HL-60 (cell line): Measurements from ENCODE around the gene TRPM2.
"Not testable (repeated sequence)": the region's sequence is repeated elsewhere in the genome, so short reads cannot be mapped to it uniquely, and the experiment has no call there.

Experiments
- DNase-seq, 2 experiments: peaks; one replicate each; pipeline ENCODE4 v3.0.0-alpha.2; 2010 to 2020; ENCODE audit warnings: low read depth in 1 of 2, low spot score in 1 of 2
- H3K27ac ChIP-seq: fragments of 250-450 bp; sonication (Bioruptor Pico); replicated peaks from 2 replicates; pipeline ENCODE4 v1.5.1; 2020; ENCODE audit warnings: mild to moderate bottlenecking, moderate library complexity
- H3K27me3 ChIP-seq: fragments of 250-450 bp; sonication (Bioruptor Pico); 2 replicates; pipeline ENCODE4 v1.5.1; 2021; ENCODE audit warnings: mild to moderate bottlenecking, moderate library complexity; ENCODE audit not compliant: insufficient read depth, poor library complexity, severe bottlenecking
- H3K4me3 ChIP-seq: replicated peaks from 2 replicates; pipeline ENCODE4 v1.5.1; 2011; ENCODE audit warnings: mild to moderate bottlenecking, control low read depth, low read length; ENCODE audit not compliant: insufficient read depth
- CTCF ChIP-seq: IDR thresholded peaks from one replicate; pipeline ENCODE4 v1.5.1; 2011; ENCODE audit warnings: low read length, control low read depth, inconsistent platforms; ENCODE audit not compliant: insufficient read depth
- GABPA ChIP-seq: IDR thresholded peaks from 2 replicates; pipeline ENCODE4 v1.6.1; 2012; ENCODE audit warnings: low read depth
- POLR2AphosphoS5 ChIP-seq: IDR thresholded peaks from 2 replicates; pipeline ENCODE4 v1.6.1; 2012; ENCODE audit warnings: low read depth
- REST ChIP-seq: IDR thresholded peaks from 2 replicates; pipeline ENCODE4 v1.6.1; 2012; ENCODE audit warnings: low read depth; ENCODE audit not compliant: insufficient replicate concordance
- SPI1 ChIP-seq: IDR thresholded peaks from 2 replicates; pipeline ENCODE4 v1.6.1; 2012; ENCODE audit warnings: low read depth, mild to moderate bottlenecking, borderline replicate concordance

TRPM2 gene

GRCh38 chr21:44361903-44362302 is 8.5 kb downstream of the TRPM2 start:
- DNase-seq, H3K4me3 ChIP-seq, H3K27me3 ChIP-seq: not testable (repeated sequence)
- TF ChIP-seq POLR2AphosphoS5: 0 out of 2 replicates have a peak, but pooled peaks have one; percentile 22
- H3K27ac ChIP-seq: peak overlapping the region; percentile 71; the same call in 1 of the 2 replicates

GRCh38 chr21:44363278-44363677 is 9.9 kb downstream of the TRPM2 start:
- no peak for DNase-seq
- Histone ChIP-seq H3K27me3 (no peaks in the 10 kb centered on the region), H3K4me3 (no peak overlapping the region), H3K27ac (peak overlapping the region; percentile 37)
- TF ChIP-seq CTCF: no peak

GRCh38 chr21:44364151-44365053 is 11.0 kb downstream of the TRPM2 start:
- Histone ChIP-seq H3K4me3 (no peak overlapping the region), H3K27ac (no peak overlapping the region; the same call in 1 of the 2 replicates), H3K27me3 (no peaks in the 10 kb centered on the region)
- no peak for DNase-seq
- TF ChIP-seq REST: no peak
- no peak for TF ChIP-seq CTCF
- no peak for TF ChIP-seq SPI1
- no peak; the same call in 1 of the 2 replicates for TF ChIP-seq POLR2AphosphoS5
- TF ChIP-seq GABPA: no peak

- TF ChIP-seq POLR2AphosphoS5 (peak; percentile 43; the same call in 1 of the 2 replicates), REST (no peak)
- H3K27me3 ChIP-seq: no peaks in the 10 kb centered on the region
- no peak overlapping the region for H3K4me3 ChIP-seq
- no peak overlapping the region for H3K27ac ChIP-seq
- no peak for DNase-seq
Observed at GRCh38 chr21:44365251-44365966, 12.0 kb downstream of the TRPM2 start.
